Choroid plexus epithelial cell (primary cell): ENCODE data around the gene MARCHF5.

Source experiments
- DNase-seq: peaks from one replicate; pipeline ENCODE4 v3.0.0-alpha.2; 2010; ENCODE audit warnings: low read depth
- H3K4me3 ChIP-seq: 2 replicates; pipeline ENCODE4 v1.5.1; 2011; ENCODE audit warnings: low read depth, mild to moderate bottlenecking, control low read depth, low read length, moderate library complexity
- CTCF ChIP-seq: conservative IDR thresholded peaks from 2 replicates; pipeline ENCODE4 v1.5.1; 2011; ENCODE audit warnings: low read depth, mild to moderate bottlenecking, control low read depth, inconsistent platforms, low read length, moderate library complexity

Gene MARCHF5

GRCh38 chr10:92356041-92356440, 65.1 kb downstream of the MARCHF5 start:
- no peak overlapping the region for H3K4me3 ChIP-seq
- DNase-seq: no peak
- TF ChIP-seq CTCF: no peak

GRCh38 chr10:92363498-92363897, 72.5 kb downstream of the MARCHF5 start:
- DNase-seq: no peak
- no peak for TF ChIP-seq CTCF
- no peak overlapping the region for H3K4me3 ChIP-seq

- no peak overlapping the region for H3K4me3 ChIP-seq
- TF ChIP-seq CTCF: no peak
- no peak for DNase-seq
Measured at GRCh38 chr10:92366412-92367021, 75.5 kb downstream of the MARCHF5 start.

- TF ChIP-seq CTCF: no peak
Measured at GRCh38 chr10:92377962-92378361, 87.0 kb downstream of the MARCHF5 start.

GRCh38 chr10:92381543-92381954, 90.6 kb downstream of the MARCHF5 start:
- TF ChIP-seq CTCF: no peak
- DNase-seq: no peak
- H3K4me3 ChIP-seq: no peak overlapping the region

More at GRCh38 chr10:92377962-92378361, 87.0 kb downstream of the MARCHF5 start:
- DNase-seq: no peak
- H3K4me3 ChIP-seq: no peak overlapping the region

- no peak for DNase-seq
- no peak for TF ChIP-seq CTCF
- no peak overlapping the region for H3K4me3 ChIP-seq
Measured at GRCh38 chr10:92382631-92383030, 91.7 kb downstream of the MARCHF5 start.

GRCh38 chr10:92384741-92385140, 93.8 kb downstream of the MARCHF5 start:
- DNase-seq: no peak
- H3K4me3 ChIP-seq: no peak overlapping the region
- TF ChIP-seq CTCF: no peak
